Measurements from ENCODE around the gene LRRC25.

DNA sequence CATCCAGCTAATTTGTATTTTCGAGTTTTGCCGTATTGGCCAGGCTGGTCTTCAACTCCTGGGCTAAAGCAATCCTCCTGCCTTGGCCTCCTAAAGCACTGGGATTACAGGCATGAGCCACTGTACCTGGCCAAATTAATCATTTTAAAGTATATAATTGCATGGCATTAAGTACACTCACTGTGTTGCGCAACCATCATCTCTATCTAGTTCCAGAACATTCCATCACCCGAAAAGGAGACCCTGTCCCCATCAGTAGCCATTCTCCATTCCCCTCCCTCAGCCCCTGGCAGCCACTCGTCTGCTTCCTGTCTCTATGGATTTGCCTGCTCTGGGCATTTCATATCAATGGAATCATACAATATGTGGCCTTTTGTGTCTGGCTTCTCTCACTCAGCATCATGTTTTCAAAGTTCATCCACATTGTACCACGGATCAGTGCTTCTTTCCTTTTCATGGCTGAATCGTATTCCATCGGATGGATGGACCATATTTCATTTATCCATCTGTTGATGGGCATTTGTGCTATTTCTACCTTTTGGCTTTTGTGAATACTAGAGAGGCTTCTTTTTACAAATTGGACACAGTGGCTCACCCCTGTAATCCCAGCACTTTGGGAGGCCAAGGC lies 43.9 kb downstream of the LRRC25 start:
- TF ChIP-seq, protein P1, sequence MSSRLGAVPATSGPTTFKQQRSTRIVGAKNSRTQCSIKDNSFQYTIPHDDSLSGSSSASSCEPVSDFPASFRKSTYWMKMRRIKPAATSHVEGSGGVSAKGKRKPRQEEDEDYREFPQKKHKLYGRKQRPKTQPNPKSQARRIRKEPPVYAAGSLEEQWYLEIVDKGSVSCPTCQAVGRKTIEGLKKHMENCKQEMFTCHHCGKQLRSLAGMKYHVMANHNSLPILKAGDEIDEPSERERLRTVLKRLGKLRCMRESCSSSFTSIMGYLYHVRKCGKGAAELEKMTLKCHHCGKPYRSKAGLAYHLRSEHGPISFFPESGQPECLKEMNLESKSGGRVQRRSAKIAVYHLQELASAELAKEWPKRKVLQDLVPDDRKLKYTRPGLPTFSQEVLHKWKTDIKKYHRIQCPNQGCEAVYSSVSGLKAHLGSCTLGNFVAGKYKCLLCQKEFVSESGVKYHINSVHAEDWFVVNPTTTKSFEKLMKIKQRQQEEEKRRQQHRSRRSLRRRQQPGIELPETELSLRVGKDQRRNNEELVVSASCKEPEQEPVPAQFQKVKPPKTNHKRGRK (CRISPR knock-in tag; IDR thresholded peaks at IDR 0.05; ENCODE audit: borderline replicate concordance): no peak
- TF ChIP-seq NFYB (CRISPR knock-in tag; conservative IDR thresholded peaks at IDR 0.05; ENCODE audit: low read depth) (no peak), CREB1 (CRISPR knock-in tag; IDR thresholded peaks at IDR 0.05) (no peak), ZBTB21 (CRISPR knock-in tag; IDR thresholded peaks at IDR 0.05; ENCODE audit: borderline replicate concordance) (no peak), SMAD3 (CRISPR knock-in tag; IDR thresholded peaks at IDR 0.05; ENCODE audit: borderline replicate concordance) (no peak)
- TF ChIP-seq, protein P2, sequence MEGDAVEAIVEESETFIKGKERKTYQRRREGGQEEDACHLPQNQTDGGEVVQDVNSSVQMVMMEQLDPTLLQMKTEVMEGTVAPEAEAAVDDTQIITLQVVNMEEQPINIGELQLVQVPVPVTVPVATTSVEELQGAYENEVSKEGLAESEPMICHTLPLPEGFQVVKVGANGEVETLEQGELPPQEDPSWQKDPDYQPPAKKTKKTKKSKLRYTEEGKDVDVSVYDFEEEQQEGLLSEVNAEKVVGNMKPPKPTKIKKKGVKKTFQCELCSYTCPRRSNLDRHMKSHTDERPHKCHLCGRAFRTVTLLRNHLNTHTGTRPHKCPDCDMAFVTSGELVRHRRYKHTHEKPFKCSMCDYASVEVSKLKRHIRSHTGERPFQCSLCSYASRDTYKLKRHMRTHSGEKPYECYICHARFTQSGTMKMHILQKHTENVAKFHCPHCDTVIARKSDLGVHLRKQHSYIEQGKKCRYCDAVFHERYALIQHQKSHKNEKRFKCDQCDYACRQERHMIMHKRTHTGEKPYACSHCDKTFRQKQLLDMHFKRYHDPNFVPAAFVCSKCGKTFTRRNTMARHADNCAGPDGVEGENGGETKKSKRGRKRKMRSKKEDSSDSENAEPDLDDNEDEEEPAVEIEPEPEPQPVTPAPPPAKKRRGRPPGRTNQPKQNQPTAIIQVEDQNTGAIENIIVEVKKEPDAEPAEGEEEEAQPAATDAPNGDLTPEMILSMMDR (IDR thresholded peaks at IDR 0.05): no peak
- TF ChIP-seq, protein P3, sequence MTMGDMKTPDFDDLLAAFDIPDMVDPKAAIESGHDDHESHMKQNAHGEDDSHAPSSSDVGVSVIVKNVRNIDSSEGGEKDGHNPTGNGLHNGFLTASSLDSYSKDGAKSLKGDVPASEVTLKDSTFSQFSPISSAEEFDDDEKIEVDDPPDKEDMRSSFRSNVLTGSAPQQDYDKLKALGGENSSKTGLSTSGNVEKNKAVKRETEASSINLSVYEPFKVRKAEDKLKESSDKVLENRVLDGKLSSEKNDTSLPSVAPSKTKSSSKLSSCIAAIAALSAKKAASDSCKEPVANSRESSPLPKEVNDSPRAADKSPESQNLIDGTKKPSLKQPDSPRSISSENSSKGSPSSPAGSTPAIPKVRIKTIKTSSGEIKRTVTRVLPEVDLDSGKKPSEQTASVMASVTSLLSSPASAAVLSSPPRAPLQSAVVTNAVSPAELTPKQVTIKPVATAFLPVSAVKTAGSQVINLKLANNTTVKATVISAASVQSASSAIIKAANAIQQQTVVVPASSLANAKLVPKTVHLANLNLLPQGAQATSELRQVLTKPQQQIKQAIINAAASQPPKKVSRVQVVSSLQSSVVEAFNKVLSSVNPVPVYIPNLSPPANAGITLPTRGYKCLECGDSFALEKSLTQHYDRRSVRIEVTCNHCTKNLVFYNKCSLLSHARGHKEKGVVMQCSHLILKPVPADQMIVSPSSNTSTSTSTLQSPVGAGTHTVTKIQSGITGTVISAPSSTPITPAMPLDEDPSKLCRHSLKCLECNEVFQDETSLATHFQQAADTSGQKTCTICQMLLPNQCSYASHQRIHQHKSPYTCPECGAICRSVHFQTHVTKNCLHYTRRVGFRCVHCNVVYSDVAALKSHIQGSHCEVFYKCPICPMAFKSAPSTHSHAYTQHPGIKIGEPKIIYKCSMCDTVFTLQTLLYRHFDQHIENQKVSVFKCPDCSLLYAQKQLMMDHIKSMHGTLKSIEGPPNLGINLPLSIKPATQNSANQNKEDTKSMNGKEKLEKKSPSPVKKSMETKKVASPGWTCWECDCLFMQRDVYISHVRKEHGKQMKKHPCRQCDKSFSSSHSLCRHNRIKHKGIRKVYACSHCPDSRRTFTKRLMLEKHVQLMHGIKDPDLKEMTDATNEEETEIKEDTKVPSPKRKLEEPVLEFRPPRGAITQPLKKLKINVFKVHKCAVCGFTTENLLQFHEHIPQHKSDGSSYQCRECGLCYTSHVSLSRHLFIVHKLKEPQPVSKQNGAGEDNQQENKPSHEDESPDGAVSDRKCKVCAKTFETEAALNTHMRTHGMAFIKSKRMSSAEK (CRISPR knock-in tag; IDR thresholded peaks at IDR 0.05; ENCODE audit: borderline replicate concordance): no peak

All from WTC11 (cell line).